Adrenal gland (tissue), 12 donors: ENCODE results near the gene TBX1. TPM values are rescaled to one million over a fixed set of nuclear protein-coding genes. Genes with fewer than 3 reads are reported as not detected.
A peak's percentile ranks its signal among the peaks of the same experiment; 100 is the strongest.

ENCODE experiments used
- DNase-seq, 7 donors: peaks; one replicate each; pipeline ENCODE4 v3.0.0-alpha.2; 2019 to 2020
- H3K27ac ChIP-seq, 5 donors: fragments of 200-600 bp; sonication (generic) in 4 of 5; 1 replicate in 3 of 5; 2 replicates in 2 of 5; pipeline versions ENCODE4 v1.5.1 to v1.8.0; 2016 to 2020; ENCODE audit warnings: mild to moderate bottlenecking in 1 of 5
- H3K27me3 ChIP-seq: fragments of 200-600 bp; 2 replicates; pipeline ENCODE4 v1.8.0; 2021
- H3K36me3 ChIP-seq, 2 donors: fragments of 200-600 bp; replicated peaks in 1 of 2; 1 replicate in 1 of 2; 2 replicates in 1 of 2; pipeline versions ENCODE4 v1.5.1 to v1.8.0; 2018 to 2022
- H3K4me1 ChIP-seq, 2 donors: fragments of 200-600 bp; replicated peaks in 1 of 2; 1 replicate in 1 of 2; 2 replicates in 1 of 2; pipeline versions ENCODE4 v1.5.1 to v1.8.0; 2018 to 2021
- H3K4me3 ChIP-seq, 4 donors: fragments of 200-600 bp; sonication (generic) in 3 of 4; one replicate each; pipeline ENCODE4 v1.5.1; 2016 to 2018
- H3K9me3 ChIP-seq, 3 donors: fragments of 200-600 bp; sonication (generic) in 1 of 3; replicated peaks in 1 of 3; 1 replicate in 2 of 3; 2 replicates in 1 of 3; pipeline versions ENCODE4 v1.5.1 to v1.8.0; 2016 to 2021
- CTCF ChIP-seq, 6 experiments: fragments of 450-650 bp in 4 of 6; fragments of 200-600 bp in 2 of 6; sonication (generic) in 1 of 6; IDR thresholded peaks; 1 replicate in 5 of 6; 2 replicates in 1 of 6; pipeline versions ENCODE4 v1.5.1 to v1.8.0; 2016 to 2021; ENCODE audit warnings: antibody characterized with exemption in 6 of 6, mild to moderate bottlenecking in 2 of 6, moderate library complexity in 1 of 6
- POLR2A ChIP-seq, 2 donors: fragments of 450-650 bp; IDR thresholded peaks; one replicate each; pipeline ENCODE4 v1.6.1; 2017; ENCODE audit warnings: antibody characterized with exemption in 2 of 2, mild to moderate bottlenecking in 2 of 2, moderate library complexity in 1 of 2
- WGBS, 4 donors: extraction: QIAGEN DNeasy Blood & Tissue Kit in 2 of 4; methylation state at CpG; one replicate each; pipeline versions ENCODE4 v1.1.5 to v1.1.7; 2013 to 2017; 5-methylcytosine and 5-hydroxymethylcytosine counted together
- intact Hi-C, 2 donors: fragments of 100-400 bp; cut with DNase I; formaldehyde crosslinking; loops; one replicate each; pipeline versions ENCODE4 v1.14.1 to v1.15.0; 2022 to 2023
- polyA plus RNA-seq, 3 donors: library from polyadenylated mRNA; stranded (reverse); fragments of 200-250 nt in 2 of 3; fragments of 350-450 nt in 1 of 3; fragmentation: Illumina TruSeq in 1 of 3; extraction: RNeasy Lipid Tissue Mini Kit (QIAGEN cat#74804) in 1 of 3; gene quantifications; one replicate each; pipeline ENCODE4 v1.2.3, GENCODE V29; 2013 to 2014
- total RNA-seq, 9 donors: library from RNA; depleted of rRNA in 4 of 9; stranded (reverse); fragments of >200 nt in 4 of 9; fragments of 120-200 nt in 1 of 9; fragmentation: NEBNext Ultra II Directional in 1 of 9; extraction: Animal tissue kit (Norgen Biotek cat#: 25700) in 1 of 9; gene quantifications; one replicate each; pipeline versions ENCODE4 v1.1.0 to v1.2.4, GENCODE V29; 2013 to 2023
- donor health status: healthy with polysubstance abuse.
- donor health status: Bipolar disorder and iron deficiency.
- donor health status: DM: yes; HTN: yes; CAD: no.
- donor health status: DM: no; HTN: no; CAD: no.
- donor health status: DM: no; HTN: no; CAD: no.
- donor health status: DM: yes; HTN: yes; CAD: no.

The TBX1 gene
- total and polyA plus RNA-seq, 12 donors: 0.11 to 10.1 (median 1.1) TPM; not detected in 3

GRCh38 chr22:19764636-19765476, 4.3 kb downstream of the TBX1 start:
- DNase-seq: no peak
- no peaks in the 10 kb centered on the region for H3K36me3 ChIP-seq
- H3K9me3 ChIP-seq: no peaks in the 10 kb centered on the region
- WGBS, 4 donors: 70 to 82% (median 75%) methylated on average over 25 of the region's 25 CpGs
- no peak overlapping the region for H3K27ac ChIP-seq
- H3K4me3 ChIP-seq: no peak overlapping the region
- TF ChIP-seq POLR2A (IDR thresholded peaks at IDR 0.05) (no peak), CTCF (IDR thresholded peaks at IDR 0.05) (no peak)
- H3K4me1 ChIP-seq: peaks cover 6 to 11% of the 10 kb centered on the region in 2 donors
- peaks cover 81% of the 10 kb centered on the region for H3K27me3 ChIP-seq
- intact Hi-C loops: no loop called here

GRCh38 chr22:19765477-19766239, 5.1 kb downstream of the TBX1 start:
- WGBS, 4 donors: 3 to 12% (median 5%) methylated on average over 11 to 83 of the region's 83 CpGs; no CpG with 5 or more reads in 1 of the 4 donors

GRCh38 chr22:19766240-19766510, 5.6 kb downstream of the TBX1 start:
- Histone ChIP-seq H3K27me3 (peaks cover 86% of the 10 kb centered on the region), H3K27ac (no peak overlapping the region), H3K4me3 (peak overlapping the region in 1 of 4 donors; percentile 54), H3K4me1 (peaks cover 6 to 11% of the 10 kb centered on the region in 2 donors), H3K9me3 (no peaks in the 10 kb centered on the region), H3K36me3 (no peaks in the 10 kb centered on the region)
- no peak for DNase-seq
- TF ChIP-seq CTCF (IDR thresholded peaks at IDR 0.05): no peak
- no peak for TF ChIP-seq POLR2A (IDR thresholded peaks at IDR 0.05)
- WGBS, 4 donors: 1 to 2% methylated on average over 35 to 36 of the region's 36 CpGs; no CpG with 5 or more reads in 2 of the 4 donors
- intact Hi-C loops: no loop called here

More at GRCh38 chr22:19765477-19766239, 5.1 kb downstream of the TBX1 start:
- no peaks in the 10 kb centered on the region for H3K36me3 ChIP-seq
- no peak overlapping the region for H3K27ac ChIP-seq
- H3K4me3 ChIP-seq: peak overlapping the region in 1 of 4 donors; percentile 54
- H3K27me3 ChIP-seq: peaks cover 85% of the 10 kb centered on the region
- intact Hi-C loops: no loop called here
- peaks cover 6 to 11% of the 10 kb centered on the region in 2 donors for H3K4me1 ChIP-seq
- peak in 5 of 7 donors; percentile 39 to 65 (median 50) for DNase-seq
- TF ChIP-seq CTCF (IDR thresholded peaks at IDR 0.05): no peak
- TF ChIP-seq POLR2A (IDR thresholded peaks at IDR 0.05): no peak
- H3K9me3 ChIP-seq: no peaks in the 10 kb centered on the region
